ENCODE results near the gene BBS2. TPM values are rescaled to one million over a fixed set of nuclear protein-coding genes. Genes with fewer than 3 reads are reported as not detected.

Gene BBS2
- 12.0 and 37.2 TPM in 2 replicates for total RNA-seq (2011; cell fraction: chromatin; rRNA removed; ENCODE audit: low replicate concordance)
- 6.0 and 12.2 TPM in 2 replicates for total RNA-seq (2011; cell fraction: nucleolus; rRNA removed)
- 9.2 and 12.9 TPM in 2 replicates for total RNA-seq (2011; cell fraction: nucleoplasm; rRNA removed)
- 7.6 and 7.9 TPM in 2 replicates for total RNA-seq (2014; rRNA removed)
- 10.6 and 12.2 TPM in 2 replicates for total RNA-seq (2014; rRNA removed; fragmentation: Illumina TruSeq; extraction: Trizol)
- 10.9 and 12.3 TPM in 2 replicates for total RNA-seq (2015; rRNA removed; fragmentation: Illumina TruSeq; extraction: Trizol)
- 6.8 and 7.2 TPM in 2 replicates for total RNA-seq (2021)
- 22.7 and 29.1 TPM in 2 replicates for polyA plus RNA-seq (2011; rRNA removed)
- polyA plus RNA-seq (2011; cell fraction: cytosol; rRNA removed) = 7.8 and 14.4 TPM in 2 replicates
- 36.2 and 69.5 TPM in 2 replicates for polyA plus RNA-seq (2011; cell fraction: nucleus; rRNA removed)
- polyA plus RNA-seq (2012) = 8.7 and 16.2 TPM in 2 replicates
- 7.4 and 10.2 TPM in 2 replicates for polyA plus RNA-seq (2014; fragmentation: Illumina TruSeq; extraction: Trizol)
- 1 to 10 TPM; 4.2 to 4.4 TPM for polyA plus RNA-seq (2014; fragmentation: Nextera tagmentation; extraction: Ambion mirVana)
- polyA plus RNA-seq (2014; rRNA removed) = 13.3 and 15.4 TPM in 2 replicates
- 13.0 and 17.0 TPM in 2 replicates for polyA minus RNA-seq (2011; rRNA and poly(A)+ RNA removed)
- polyA minus RNA-seq (2011; cell fraction: cytosol; rRNA and poly(A)+ RNA removed) = 6.9 and 8.6 TPM in 2 replicates
- 7.1 and 24.4 TPM in 2 replicates for polyA minus RNA-seq (2011; cell fraction: nucleus; rRNA and poly(A)+ RNA removed)
- percentile 50 among the genes with signal in this experiment for Bru-seq, nascent RNA
- percentile 55 among the genes with signal in this experiment for BruChase-seq, experiment 1, labeled RNA remaining after a 2-hour chase
- BruChase-seq, experiment 2, labeled RNA remaining after a 6-hour chase = percentile 56 among the genes with signal in this experiment
- long read RNA-seq, experiment 1, transcript BBS2-201 (17 exons, 2,963 nt) = major isoform, 15 of 40 reads
- long read RNA-seq, experiment 1, partial matches to known transcripts = 2 of 40 reads
- long read RNA-seq, experiment 1, other reads (novel, unspliced or antisense) = 23 of 40 reads
- long read RNA-seq, experiment 2, partial matches to known transcripts = 0 of 10 reads
- long read RNA-seq, experiment 2, other reads (novel, unspliced or antisense) = 10 of 10 reads
- long read RNA-seq, experiment 3, transcript BBS2-201 (17 exons, 2,963 nt) = major isoform, 6 of 6 reads
- long read RNA-seq, experiment 3, partial matches to known transcripts = 0 of 6 reads
- long read RNA-seq, experiment 3, other reads (novel, unspliced or antisense) = 0 of 6 reads

- WGBS (ENCODE audit: insufficient coverage, low coverage, missing lambda C conversion rate) = under 1% methylated on average over 50 of the region's 65 CpGs
- BruUV-seq (replicated peaks) = no TSS peak
- Histone ChIP-seq H3K9me3 (replicated peaks; ENCODE audit: control insufficient read depth, insufficient read depth, low read depth, low read length) (no peaks in the 10 kb centered on the region), H3K36me3 (ENCODE audit: control insufficient read depth, insufficient read depth, low read length) (no peaks in the 10 kb centered on the region), H3K9me1 (ENCODE audit: control insufficient read depth, insufficient read depth, low read length) (no peaks in the 10 kb centered on the region), H3K9ac (ENCODE audit: insufficient read depth in 1 of 2, low read depth in 2 of 2, low read length in 2 of 2) (peak within 1 kb of the TSS; percentile 55 to 93), H3K4me2 (ENCODE audit: insufficient read depth, low read length) (peak within 1 kb of the TSS; percentile 90), H3K4me3 (peak within 1 kb of the TSS; percentile 91), H3K27me3 (ENCODE audit: control insufficient read depth in 2 of 2, insufficient read depth in 2 of 2, low read length in 2 of 2) (peaks cover 0 to 4% of the 10 kb centered on the region in 2 experiments; a peak in 1 of 5 replicates), H3K27ac (ENCODE audit: extremely low read depth, low read depth, low read length) (peak within 1 kb of the TSS; percentile 62), H2AFZ (ENCODE audit: low read depth, low read length) (peak within 1 kb of the TSS; percentile 99), H4K20me1 (replicated peaks; ENCODE audit: control insufficient read depth, insufficient read depth, low read length) (no peaks in the 10 kb centered on the region), H3K4me1 (replicated peaks in 1 of 2; ENCODE audit: control insufficient read depth in 2 of 2, insufficient read depth in 2 of 2, low read length in 2 of 2) (peaks cover 10 to 13% of the 10 kb centered on the region in 2 experiments), H3K79me2 (ENCODE audit: control insufficient read depth, insufficient read depth, low read length) (no peaks in the 10 kb centered on the region)
- intact Hi-C loops (cut with micrococcal nuclease) = loop anchor here (10.0 kb wide), 1 partner anchor 165 kb away; no protein-coding TSS in a partner anchor
- ChIA-PET POLR2A (interaction anchor here (0.7 kb wide), 1 partner anchor 23 kb away, joined by 3 read pairs; no protein-coding TSS in a partner anchor), CTCF (ENCODE audit: low intra/inter-chr PET ratio) (no interaction called here)
- FAIRE-seq (peak; percentile 90), DNase-seq (ENCODE audit: extremely low read depth in 1 of 4, low spot score in 3 of 4) (peak; percentile 81 to 93 (median 90)), ATAC-seq (peak; percentile 99)
- in situ Hi-C loops (cut with MboI) = no loop called here
- TF ChIP-seq SRF (CRISPR knock-in tag; IDR thresholded peaks at IDR 0.05) (peak in 1 of 2 experiments; percentile 64; a peak in 1 of 4 replicates), ZNF589 (CRISPR knock-in tag; IDR thresholded peaks at IDR 0.05; ENCODE audit: low read depth) (no peak), FOXA3 (CRISPR knock-in tag; conservative IDR thresholded peaks at IDR 0.05 in 1 of 2, IDR thresholded peaks at IDR 0.05 in 1 of 2) (no peak), ZBTB2 (IDR thresholded peaks at IDR 0.05) (peak; percentile 86), XRCC4 (IDR thresholded peaks at IDR 0.05; ENCODE audit: extremely low read depth, insufficient read depth, insufficient read length) (no peak), SREBF2 (CRISPR knock-in tag; IDR thresholded peaks at IDR 0.05) (no peak), ZSCAN32 (CRISPR knock-in tag; IDR thresholded peaks at IDR 0.05) (no peak), IRF2 (CRISPR knock-in tag; IDR thresholded peaks at IDR 0.05) (no peak), ZMIZ1 (IDR thresholded peaks at IDR 0.05; ENCODE audit: low read depth in 2 of 2, low read length in 2 of 2) (no peak), ZNF644 (tag; IDR thresholded peaks at IDR 0.05; ENCODE audit: low read depth) (no peak)
Measured at GRCh38 chr16:56519459-56520250, at the start of gene BBS2. Gene BBS2, minus strand, starts transcription at chr16:56520024. Its CDS starts 162 bp downstream, at chr16:56519862.

All from K562 (cell line).